Osteoblast (primary cell): ENCODE measurements around the gene F10. TPM values are rescaled to one million over a fixed set of nuclear protein-coding genes. Genes with fewer than 3 reads are reported as not detected.
A peak's percentile ranks its signal among the peaks of the same experiment; 100 is the strongest.

Experiments used
- DNase-seq: peaks from one replicate; pipeline ENCODE4 v3.0.0; 2011; ENCODE audit warnings: low spot score, mixed read lengths; ENCODE audit not compliant: insufficient read length; ENCODE audit errors: missing footprints
- H2AFZ ChIP-seq: 2 replicates; pipeline ENCODE4 v1.6.0; 2011; ENCODE audit warnings: mild to moderate bottlenecking, low read length
- H3K27ac ChIP-seq: 2 replicates; pipeline ENCODE4 v1.5.1; 2011; ENCODE audit warnings: mild to moderate bottlenecking, low read depth, low read length, moderate library complexity
- H3K27me3 ChIP-seq: 2 replicates; pipeline ENCODE4 v1.6.0; 2012; ENCODE audit warnings: mild to moderate bottlenecking, control low read depth, inconsistent platforms, low read length, moderate library complexity; ENCODE audit not compliant: insufficient read depth
- H3K36me3 ChIP-seq: 2 replicates; pipeline ENCODE4 v1.5.1; 2011; ENCODE audit warnings: mild to moderate bottlenecking, low read length, control low read depth, moderate library complexity; ENCODE audit not compliant: insufficient read depth
- H3K4me1 ChIP-seq: 2 replicates; pipeline ENCODE4 v1.5.1; 2011; ENCODE audit warnings: mild to moderate bottlenecking, low read length, control low read depth, moderate library complexity; ENCODE audit not compliant: insufficient read depth
- H3K4me2 ChIP-seq: 2 replicates; pipeline ENCODE4 v1.6.0; 2011; ENCODE audit warnings: mild to moderate bottlenecking, low read length; ENCODE audit not compliant: insufficient read depth
- H3K4me3 ChIP-seq: fragments of 200-600 bp; sonication (generic); 3 replicates; pipeline ENCODE4 v1.5.1; 2012; ENCODE audit warnings: mild to moderate bottlenecking, low read length, inconsistent platforms; ENCODE audit not compliant: insufficient read depth
- H3K79me2 ChIP-seq: 2 replicates; pipeline ENCODE4 v1.6.0; 2012; ENCODE audit warnings: mild to moderate bottlenecking, low read length, control low read depth, inconsistent platforms; ENCODE audit not compliant: insufficient read depth
- H3K9me3 ChIP-seq: 2 replicates; pipeline ENCODE4 v1.5.1; 2011; ENCODE audit warnings: low read depth, low read length, control low read depth
- H4K20me1 ChIP-seq: 2 replicates; pipeline ENCODE4 v1.6.0; 2012; ENCODE audit warnings: mild to moderate bottlenecking, low read length, control low read depth; ENCODE audit not compliant: insufficient read depth
- CTCF ChIP-seq: IDR thresholded peaks from 2 replicates; pipeline ENCODE4 v1.5.1; 2011; ENCODE audit warnings: mild to moderate bottlenecking, low read depth, low read length, moderate library complexity; ENCODE audit errors: extremely low read depth
- total RNA-seq: library from RNA; depleted of rRNA; stranded (reverse); fragments of >200 nt; gene quantifications from 2 replicates; pipeline ENCODE4 v1.2.3, GENCODE V29; 2012

F10 gene
- total RNA-seq, 1 donor = not detected

GRCh38 chr13:113147206-113147605 lies 24.6 kb downstream of the F10 start:
- TF ChIP-seq CTCF = no peak
- H3K4me3 ChIP-seq = no peak overlapping the region
- H4K20me1 ChIP-seq = no peaks in the 10 kb centered on the region
- DNase-seq = no peak
- peaks cover 2% of the 10 kb centered on the region for H3K4me1 ChIP-seq
- no peak overlapping the region for H3K27ac ChIP-seq
- H3K79me2 ChIP-seq = no peaks in the 10 kb centered on the region
- no peak overlapping the region for H3K4me2 ChIP-seq
- peaks cover 3% of the 10 kb centered on the region for H3K27me3 ChIP-seq
- H3K9me3 ChIP-seq = no peaks in the 10 kb centered on the region
- H2AFZ ChIP-seq = no peak overlapping the region
- no peaks in the 10 kb centered on the region for H3K36me3 ChIP-seq

GRCh38 chr13:113148407-113148806 lies 25.8 kb downstream of the F10 start:
- H3K4me2 ChIP-seq = no peak overlapping the region
- H3K4me1 ChIP-seq = peaks cover 14% of the 10 kb centered on the region
- H4K20me1 ChIP-seq = no peaks in the 10 kb centered on the region
- peak; percentile 23 for DNase-seq
- H3K27ac ChIP-seq = no peak overlapping the region
- no peaks in the 10 kb centered on the region for H3K9me3 ChIP-seq
- H3K79me2 ChIP-seq = no peaks in the 10 kb centered on the region
- H3K36me3 ChIP-seq = no peaks in the 10 kb centered on the region
- H2AFZ ChIP-seq = no peak overlapping the region
- no peak overlapping the region for H3K4me3 ChIP-seq
- TF ChIP-seq CTCF = no peak
- H3K27me3 ChIP-seq = peaks cover 3% of the 10 kb centered on the region

- H3K79me2 ChIP-seq = no peaks in the 10 kb centered on the region
- no peak overlapping the region for H3K4me3 ChIP-seq
- no peaks in the 10 kb centered on the region for H4K20me1 ChIP-seq
- H3K9me3 ChIP-seq = no peaks in the 10 kb centered on the region
- no peak overlapping the region for H2AFZ ChIP-seq
- no peak overlapping the region for H3K4me2 ChIP-seq
- no peak for TF ChIP-seq CTCF
- peaks cover 16% of the 10 kb centered on the region for H3K4me1 ChIP-seq
- no peak overlapping the region for H3K27ac ChIP-seq
- peaks cover 3% of the 10 kb centered on the region for H3K27me3 ChIP-seq
- no peaks in the 10 kb centered on the region for H3K36me3 ChIP-seq
- DNase-seq = peak; percentile 44
These were observed 26.4 kb downstream of the F10 start for GRCh38 chr13:113148940-113149503.

- no peaks in the 10 kb centered on the region for H3K36me3 ChIP-seq
- no peaks in the 10 kb centered on the region for H3K9me3 ChIP-seq
- no peak overlapping the region for H2AFZ ChIP-seq
- peaks cover 16% of the 10 kb centered on the region for H3K4me1 ChIP-seq
- peaks cover 3% of the 10 kb centered on the region for H3K27me3 ChIP-seq
- H4K20me1 ChIP-seq = no peaks in the 10 kb centered on the region
- H3K79me2 ChIP-seq = no peaks in the 10 kb centered on the region
- no peak for TF ChIP-seq CTCF
- DNase-seq = peak; percentile 76
- H3K4me2 ChIP-seq = no peak overlapping the region
- no peak overlapping the region for H3K27ac ChIP-seq
- no peak overlapping the region for H3K4me3 ChIP-seq
These were observed 27.3 kb downstream of the F10 start for GRCh38 chr13:113149711-113150549.
